ENCODE measurements around the gene LRRC3. TPM values are rescaled to one million over a fixed set of nuclear protein-coding genes. Genes with fewer than 3 reads are reported as not detected.

LRRC3 gene
- total RNA-seq, 1 donor from 2014 or later = 4.0 TPM

- H3K4me1 Mint-ChIP-seq (ENCODE audit: unreplicated experiment) = no peaks in the 10 kb centered on the region
- DNase-seq (ENCODE audit: extremely low spot score, unreplicated experiment) = no peak
- H3K27me3 Mint-ChIP-seq (ENCODE audit: unreplicated experiment) = peaks cover 9% of the 10 kb centered on the region
- H3K9me3 Mint-ChIP-seq (ENCODE audit: unreplicated experiment) = peaks cover 14% of the 10 kb centered on the region
- peaks cover 3% of the 10 kb centered on the region for H3K36me3 Mint-ChIP-seq (ENCODE audit: unreplicated experiment)
- TF ChIP-seq CTCF (IDR thresholded peaks at IDR 0.05) = no peak
- H3K27ac Mint-ChIP-seq (ENCODE audit: unreplicated experiment) = no peak overlapping the region
- H3K4me3 Mint-ChIP-seq (ENCODE audit: unreplicated experiment) = no peak overlapping the region
These were observed 35.5 kb downstream of the LRRC3 start for GRCh38 chr21:44490816-44491215.

- H3K27ac Mint-ChIP-seq (ENCODE audit: unreplicated experiment) = no peak overlapping the region
- TF ChIP-seq CTCF (IDR thresholded peaks at IDR 0.05) = no peak
- no peak for DNase-seq (ENCODE audit: extremely low spot score, unreplicated experiment)
- H3K4me1 Mint-ChIP-seq (ENCODE audit: unreplicated experiment) = no peaks in the 10 kb centered on the region
- H3K36me3 Mint-ChIP-seq (ENCODE audit: unreplicated experiment) = peaks cover 3% of the 10 kb centered on the region
- no peak overlapping the region for H3K4me3 Mint-ChIP-seq (ENCODE audit: unreplicated experiment)
- peaks cover 19% of the 10 kb centered on the region for H3K27me3 Mint-ChIP-seq (ENCODE audit: unreplicated experiment)
- peaks cover 14% of the 10 kb centered on the region for H3K9me3 Mint-ChIP-seq (ENCODE audit: unreplicated experiment)
These were observed 37.5 kb downstream of the LRRC3 start for GRCh38 chr21:44492567-44493385.

GRCh38 chr21:44494418-44494817 is 39.1 kb downstream of the LRRC3 start:
- H3K27me3 Mint-ChIP-seq (ENCODE audit: unreplicated experiment) = peaks cover 15% of the 10 kb centered on the region
- H3K36me3 Mint-ChIP-seq (ENCODE audit: unreplicated experiment) = peaks cover 3% of the 10 kb centered on the region
- no peaks in the 10 kb centered on the region for H3K4me1 Mint-ChIP-seq (ENCODE audit: unreplicated experiment)
- peaks cover 14% of the 10 kb centered on the region for H3K9me3 Mint-ChIP-seq (ENCODE audit: unreplicated experiment)
- H3K4me3 Mint-ChIP-seq (ENCODE audit: unreplicated experiment) = no peak overlapping the region
- no peak overlapping the region for H3K27ac Mint-ChIP-seq (ENCODE audit: unreplicated experiment)
- DNase-seq (ENCODE audit: extremely low spot score, unreplicated experiment) = no peak
- TF ChIP-seq CTCF (IDR thresholded peaks at IDR 0.05) = no peak

GRCh38 chr21:44494956-44495355 is 39.6 kb downstream of the LRRC3 start:
- Mint-ChIP-seq H3K4me3 (ENCODE audit: unreplicated experiment) (no peak overlapping the region), H3K9me3 (ENCODE audit: unreplicated experiment) (peaks cover 14% of the 10 kb centered on the region), H3K27me3 (ENCODE audit: unreplicated experiment) (peaks cover 15% of the 10 kb centered on the region), H3K27ac (ENCODE audit: unreplicated experiment) (no peak overlapping the region), H3K36me3 (ENCODE audit: unreplicated experiment) (peaks cover 3% of the 10 kb centered on the region), H3K4me1 (ENCODE audit: unreplicated experiment) (no peaks in the 10 kb centered on the region)
- TF ChIP-seq CTCF (IDR thresholded peaks at IDR 0.05) = no peak
- no peak for DNase-seq (ENCODE audit: extremely low spot score, unreplicated experiment)

DNA sequence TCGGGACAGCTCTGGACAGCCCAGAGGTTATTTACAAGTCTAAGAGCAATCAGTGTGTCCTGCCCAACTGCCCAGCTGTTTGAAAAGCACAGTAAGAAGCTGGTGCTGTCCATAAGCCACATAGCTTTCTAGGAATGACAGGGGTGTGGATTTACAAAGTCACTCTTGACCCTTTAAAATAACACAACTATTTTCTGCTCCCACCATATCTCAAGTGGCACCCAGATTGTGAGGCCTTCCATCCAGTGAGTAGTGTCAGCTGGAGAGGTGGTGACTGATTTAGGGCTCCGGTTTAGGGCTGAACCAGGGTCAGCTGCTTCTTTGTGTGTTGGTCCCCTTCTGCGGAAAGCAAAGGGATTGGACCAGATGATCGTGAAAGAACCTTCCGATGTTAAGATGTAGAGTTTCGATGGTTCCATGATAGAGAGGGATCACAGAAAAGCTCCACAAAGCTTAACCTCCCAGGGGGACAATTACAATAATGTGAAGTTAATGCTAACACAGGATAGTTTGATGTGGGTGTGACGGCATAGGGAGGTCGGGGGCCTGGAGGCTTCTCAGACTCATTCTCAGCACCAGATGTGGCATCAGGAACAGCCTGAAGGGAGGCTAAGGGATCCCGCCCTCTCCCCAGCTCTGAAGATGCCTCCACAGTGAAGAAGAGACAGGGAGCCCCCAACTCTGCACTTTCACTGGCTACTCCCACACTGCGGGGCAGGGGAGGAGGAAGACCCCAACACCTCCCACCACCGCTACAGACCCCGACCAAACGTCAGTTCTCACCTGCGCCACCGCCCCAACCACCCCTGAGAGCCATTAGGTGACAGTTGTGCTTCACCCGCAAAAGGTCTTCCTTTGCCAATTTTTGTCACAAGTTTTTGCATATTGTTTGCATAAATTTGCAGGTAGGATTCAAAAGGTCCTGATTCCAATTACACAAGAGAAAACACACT is 40.6 kb downstream of the LRRC3 start:
- Mint-ChIP-seq H3K36me3 (ENCODE audit: unreplicated experiment) (peaks cover 3% of the 10 kb centered on the region), H3K27me3 (ENCODE audit: unreplicated experiment) (peaks cover 15% of the 10 kb centered on the region), H3K4me3 (ENCODE audit: unreplicated experiment) (no peak overlapping the region), H3K27ac (ENCODE audit: unreplicated experiment) (no peak overlapping the region), H3K4me1 (ENCODE audit: unreplicated experiment) (no peaks in the 10 kb centered on the region), H3K9me3 (ENCODE audit: unreplicated experiment) (peaks cover 14% of the 10 kb centered on the region)
- DNase-seq (ENCODE audit: extremely low spot score, unreplicated experiment) = no peak
- no peak for TF ChIP-seq CTCF (IDR thresholded peaks at IDR 0.05)
